ENCODE results near the gene MED13L.

DNA sequence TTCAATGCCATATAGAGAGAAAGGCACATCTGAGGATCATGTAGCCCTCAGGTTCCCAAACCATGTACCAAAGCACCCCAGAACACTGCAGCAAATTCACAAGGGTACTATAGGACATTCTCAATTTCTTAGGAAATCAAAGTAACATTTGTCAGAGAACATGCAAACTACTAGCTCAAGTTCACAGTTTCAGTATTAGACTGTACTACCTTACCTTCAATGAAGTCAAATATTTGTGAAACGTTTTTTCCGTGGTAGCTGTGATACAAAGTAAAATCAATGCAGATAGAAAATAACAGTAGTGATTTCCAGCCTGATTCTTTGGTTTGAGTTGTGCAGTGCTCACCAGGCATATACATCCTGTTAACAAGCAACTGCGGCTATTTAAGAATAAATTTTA, 197.1 kb downstream of the MED13L start:
- TF ChIP-seq, protein P1, sequence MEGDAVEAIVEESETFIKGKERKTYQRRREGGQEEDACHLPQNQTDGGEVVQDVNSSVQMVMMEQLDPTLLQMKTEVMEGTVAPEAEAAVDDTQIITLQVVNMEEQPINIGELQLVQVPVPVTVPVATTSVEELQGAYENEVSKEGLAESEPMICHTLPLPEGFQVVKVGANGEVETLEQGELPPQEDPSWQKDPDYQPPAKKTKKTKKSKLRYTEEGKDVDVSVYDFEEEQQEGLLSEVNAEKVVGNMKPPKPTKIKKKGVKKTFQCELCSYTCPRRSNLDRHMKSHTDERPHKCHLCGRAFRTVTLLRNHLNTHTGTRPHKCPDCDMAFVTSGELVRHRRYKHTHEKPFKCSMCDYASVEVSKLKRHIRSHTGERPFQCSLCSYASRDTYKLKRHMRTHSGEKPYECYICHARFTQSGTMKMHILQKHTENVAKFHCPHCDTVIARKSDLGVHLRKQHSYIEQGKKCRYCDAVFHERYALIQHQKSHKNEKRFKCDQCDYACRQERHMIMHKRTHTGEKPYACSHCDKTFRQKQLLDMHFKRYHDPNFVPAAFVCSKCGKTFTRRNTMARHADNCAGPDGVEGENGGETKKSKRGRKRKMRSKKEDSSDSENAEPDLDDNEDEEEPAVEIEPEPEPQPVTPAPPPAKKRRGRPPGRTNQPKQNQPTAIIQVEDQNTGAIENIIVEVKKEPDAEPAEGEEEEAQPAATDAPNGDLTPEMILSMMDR (IDR thresholded peaks at IDR 0.05): no peak
- TF ChIP-seq POLR2A (IDR thresholded peaks at IDR 0.05): no peak

Measured in testis (tissue), 2 donors.